Fibroblast of villous mesenchyme (primary cell): ENCODE measurements around the gene PLEKHH3. TPM values are rescaled to one million over a fixed set of nuclear protein-coding genes. Genes with fewer than 3 reads are reported as not detected.

Experiments used
- DNase-seq: peaks from one replicate; pipeline ENCODE4 v3.0.0-alpha.2; 2010; ENCODE audit warnings: low read depth
- H3K4me3 ChIP-seq: 2 replicates; pipeline ENCODE4 v1.5.1; 2011; ENCODE audit warnings: low read depth, mild to moderate bottlenecking, low read length
- CTCF ChIP-seq: IDR thresholded peaks from 2 replicates; pipeline ENCODE4 v1.5.1; 2012; ENCODE audit warnings: low read depth, mild to moderate bottlenecking, low read length; ENCODE audit not compliant: insufficient read depth
- total RNA-seq: library from RNA; depleted of rRNA; stranded (reverse); fragments of >200 nt; gene quantifications from 2 replicates; pipeline ENCODE4 v1.2.3, GENCODE V29; 2012

PLEKHH3 gene, protein sequence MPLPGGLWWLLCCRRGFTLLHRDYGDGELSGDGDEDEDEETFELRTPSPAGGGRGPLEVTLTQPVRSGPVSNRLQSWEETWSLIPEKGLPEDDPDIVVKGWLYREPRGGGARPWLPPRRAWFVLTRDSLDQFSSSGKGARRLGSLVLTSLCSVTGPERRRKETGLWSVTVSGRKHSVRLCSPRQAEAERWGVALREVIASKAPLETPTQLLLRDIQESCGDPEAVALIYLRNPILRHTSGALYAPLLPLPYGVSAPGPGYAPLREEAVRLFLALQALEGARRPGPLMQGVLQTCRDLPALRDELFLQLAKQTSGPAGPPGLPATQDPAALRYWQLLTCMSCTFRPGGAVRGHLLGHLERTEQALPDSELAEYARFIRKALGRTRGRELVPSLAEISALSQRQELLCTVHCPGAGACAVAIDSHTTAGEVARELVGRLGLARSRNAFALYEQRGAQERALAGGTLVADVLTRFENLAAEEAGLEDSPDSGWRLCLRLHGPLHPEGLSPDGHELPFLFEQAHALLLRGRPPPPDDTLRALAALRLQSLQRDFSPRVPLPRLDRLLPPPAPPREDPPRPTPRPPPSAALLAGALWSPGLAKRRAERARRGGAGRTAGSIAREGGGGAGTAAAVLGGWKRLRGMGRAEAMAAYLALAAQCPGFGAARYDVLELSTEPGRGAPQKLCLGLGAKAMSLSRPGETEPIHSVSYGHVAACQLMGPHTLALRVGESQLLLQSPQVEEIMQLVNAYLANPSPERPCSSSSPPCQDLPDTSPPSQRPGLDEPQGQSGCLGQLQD
- 13.8 and 15.1 TPM in 2 replicates for total RNA-seq

DNA sequence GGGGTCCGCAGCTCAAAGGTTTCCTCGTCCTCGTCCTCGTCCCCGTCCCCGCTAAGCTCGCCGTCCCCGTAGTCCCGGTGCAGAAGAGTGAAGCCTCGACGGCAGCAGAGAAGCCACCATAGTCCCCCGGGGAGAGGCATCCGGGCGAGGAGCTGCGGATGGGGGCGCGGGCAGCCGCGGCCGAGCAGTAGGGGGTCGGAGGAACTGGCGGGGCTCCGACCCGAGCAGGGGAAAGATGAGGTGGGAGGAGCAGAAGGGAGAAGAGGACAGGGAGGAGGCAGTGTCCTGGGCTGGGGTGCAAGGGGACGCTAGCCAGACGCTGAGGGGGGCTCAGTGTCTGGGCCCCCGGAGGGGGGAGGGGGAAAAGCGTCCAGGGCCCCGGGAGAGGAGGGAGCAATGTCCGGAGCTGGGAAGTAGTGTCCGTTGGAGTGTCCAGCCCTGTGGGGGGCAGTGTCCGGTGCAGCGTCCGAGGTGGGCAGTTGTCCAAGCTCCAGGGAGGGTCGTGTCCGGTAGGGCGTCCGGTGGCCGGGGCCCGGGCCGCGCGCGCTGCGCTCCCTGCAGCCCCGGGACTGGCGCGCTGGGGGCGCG lies at the start of gene PLEKHH3:
TSS of gene PLEKHH3 (minus strand) at position 571 of the 588 bp plus-strand sequence. CDS start at position 140, 431 bp downstream.
- peak within 1 kb of the TSS; percentile 94 for H3K4me3 ChIP-seq
- DNase-seq = no peak
- peak; percentile 19 for TF ChIP-seq CTCF

DNA sequence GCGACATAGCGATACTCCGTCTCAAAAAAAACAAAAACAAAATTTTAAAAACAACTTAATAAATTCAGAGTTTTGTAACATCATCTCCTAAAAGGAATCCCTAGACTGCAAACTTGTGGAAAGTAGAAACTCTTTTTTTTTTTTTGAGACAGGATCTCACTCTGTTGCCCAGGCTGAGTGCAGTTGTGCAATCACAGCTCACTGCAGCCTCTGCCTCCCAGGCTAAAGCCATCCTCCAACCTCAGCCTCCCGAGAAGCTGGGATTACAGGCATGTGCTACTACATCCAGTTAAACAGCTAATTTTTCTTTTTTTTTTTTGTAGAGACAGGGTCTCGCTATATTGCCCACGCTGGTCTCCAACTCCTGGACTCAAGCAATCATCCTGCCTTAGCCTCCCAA lies 48.3 kb upstream of the PLEKHH3 start:
- no peak for DNase-seq
- no peak for TF ChIP-seq CTCF
- H3K4me3 ChIP-seq = no peak overlapping the region

GRCh38 chr17:42723636-42724035 lies 46.8 kb upstream of the PLEKHH3 start:
- no peak for TF ChIP-seq CTCF
- DNase-seq = no peak
- no peak overlapping the region for H3K4me3 ChIP-seq

- peak; percentile 75 for DNase-seq
- no peak overlapping the region for H3K4me3 ChIP-seq
- peak; percentile 75 for TF ChIP-seq CTCF
Observed at GRCh38 chr17:42720996-42721583, 44.3 kb upstream of the PLEKHH3 start.

- no peak for DNase-seq
- no peak for TF ChIP-seq CTCF
Observed at GRCh38 chr17:42709561-42709960, 32.8 kb upstream of the PLEKHH3 start.

GRCh38 chr17:42708588-42708987 lies 31.8 kb upstream of the PLEKHH3 start:
- DNase-seq = no peak
- no peak for TF ChIP-seq CTCF
- H3K4me3 ChIP-seq = no peak overlapping the region

More at GRCh38 chr17:42709561-42709960, 32.8 kb upstream of the PLEKHH3 start:
- no peak overlapping the region for H3K4me3 ChIP-seq
